Hematopoietic multipotent progenitor cell treated with erythropoietin and hydrocortisone succinate and interleukin-3 and kit ligand, for 6 days (in vitro differentiated cells): ENCODE measurements around the gene HAUS8.
"Not testable (repeated sequence)": the region's sequence is repeated elsewhere in the genome, so short reads cannot be mapped to it uniquely, and the experiment has no call there.

ENCODE experiments used
- DNase-seq: peaks from one replicate; pipeline ENCODE4 v3.0.0-alpha.2; 2015

HAUS8 gene

GRCh38 chr19:17026706-17027534, 48.3 kb downstream of the HAUS8 start, which contains the start of gene CPAMD8:
Gene CPAMD8, minus strand, starts transcription at chr19:17026810. Its CDS starts 168 bp downstream, at chr19:17026642.
- DNase-seq: no peak

- DNase-seq: no peak
Measured at GRCh38 chr19:17025991-17026658, 49.1 kb downstream of the HAUS8 start.

GRCh38 chr19:17025361-17025760, 49.9 kb downstream of the HAUS8 start:
- no peak for DNase-seq

- not testable (repeated sequence) for DNase-seq
Measured at GRCh38 chr19:17024941-17025340, 50.3 kb downstream of the HAUS8 start.

GRCh38 chr19:17023805-17024204, 51.4 kb downstream of the HAUS8 start:
- DNase-seq: no peak

GRCh38 chr19:17022738-17023137, 52.5 kb downstream of the HAUS8 start:
- no peak for DNase-seq

- DNase-seq: no peak
Measured at GRCh38 chr19:17021793-17022590, 53.3 kb downstream of the HAUS8 start.

GRCh38 chr19:17021328-17021727, 53.9 kb downstream of the HAUS8 start:
- DNase-seq: no peak

GRCh38 chr19:17020823-17021222, 54.4 kb downstream of the HAUS8 start:
- peak; percentile 10 for DNase-seq

- no peak for DNase-seq
Measured at GRCh38 chr19:17020385-17020784, 54.9 kb downstream of the HAUS8 start.

- DNase-seq: not testable (repeated sequence)
Measured at GRCh38 chr19:17014212-17014861, 60.9 kb downstream of the HAUS8 start.

- DNase-seq: no peak
Measured at GRCh38 chr19:17011485-17011884, 63.8 kb downstream of the HAUS8 start.

- DNase-seq: no peak
Measured at GRCh38 chr19:17006579-17006978, 68.7 kb downstream of the HAUS8 start.

GRCh38 chr19:17005000-17005399, 70.3 kb downstream of the HAUS8 start:
- DNase-seq: peak; percentile 14

- no peak for DNase-seq
Measured at GRCh38 chr19:17004386-17004785, 70.9 kb downstream of the HAUS8 start.

- no peak for DNase-seq
Measured at GRCh38 chr19:17002455-17002854, 72.8 kb downstream of the HAUS8 start.

GRCh38 chr19:17001603-17002183, 73.6 kb downstream of the HAUS8 start:
- DNase-seq: no peak
